ENCODE results near the gene EREG.

DNA sequence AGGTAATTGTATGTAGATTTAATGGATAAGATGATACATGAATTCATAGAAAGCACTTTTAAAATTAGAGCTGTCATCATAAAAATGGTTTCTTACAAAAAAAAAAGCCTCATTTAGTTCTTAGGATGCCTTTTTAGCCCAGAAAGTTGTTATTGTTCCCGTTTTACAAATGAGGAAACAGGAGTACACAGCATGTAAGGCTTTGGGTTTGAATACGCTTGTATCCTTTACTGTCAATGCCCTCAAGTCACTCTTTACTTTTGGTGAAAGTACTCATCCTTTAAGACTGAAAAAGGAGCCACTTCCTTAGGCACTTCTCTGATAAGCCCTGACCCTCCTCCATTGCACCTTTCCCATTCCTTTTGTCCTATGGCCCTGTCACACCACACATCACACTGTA lies 4.9 kb downstream of the EREG start:
- TF ChIP-seq, protein P1, sequence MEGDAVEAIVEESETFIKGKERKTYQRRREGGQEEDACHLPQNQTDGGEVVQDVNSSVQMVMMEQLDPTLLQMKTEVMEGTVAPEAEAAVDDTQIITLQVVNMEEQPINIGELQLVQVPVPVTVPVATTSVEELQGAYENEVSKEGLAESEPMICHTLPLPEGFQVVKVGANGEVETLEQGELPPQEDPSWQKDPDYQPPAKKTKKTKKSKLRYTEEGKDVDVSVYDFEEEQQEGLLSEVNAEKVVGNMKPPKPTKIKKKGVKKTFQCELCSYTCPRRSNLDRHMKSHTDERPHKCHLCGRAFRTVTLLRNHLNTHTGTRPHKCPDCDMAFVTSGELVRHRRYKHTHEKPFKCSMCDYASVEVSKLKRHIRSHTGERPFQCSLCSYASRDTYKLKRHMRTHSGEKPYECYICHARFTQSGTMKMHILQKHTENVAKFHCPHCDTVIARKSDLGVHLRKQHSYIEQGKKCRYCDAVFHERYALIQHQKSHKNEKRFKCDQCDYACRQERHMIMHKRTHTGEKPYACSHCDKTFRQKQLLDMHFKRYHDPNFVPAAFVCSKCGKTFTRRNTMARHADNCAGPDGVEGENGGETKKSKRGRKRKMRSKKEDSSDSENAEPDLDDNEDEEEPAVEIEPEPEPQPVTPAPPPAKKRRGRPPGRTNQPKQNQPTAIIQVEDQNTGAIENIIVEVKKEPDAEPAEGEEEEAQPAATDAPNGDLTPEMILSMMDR (IDR thresholded peaks at IDR 0.05), result no peak
- TF ChIP-seq POLR2A (IDR thresholded peaks at IDR 0.05), result no peak
- TF ChIP-seq POLR2AphosphoS5 (IDR thresholded peaks at IDR 0.05), result no peak
- no peak for TF ChIP-seq EP300 (IDR thresholded peaks at IDR 0.05)

All from suprapubic skin (tissue), 4 donors.